Astrocyte (in vitro differentiated cells and primary cell): ENCODE measurements around the gene NDUFAB1.

ENCODE experiments used
- EZH2 ChIP-seq: IDR thresholded peaks from 2 replicates; pipeline ENCODE4 v1.6.1; 2012; ENCODE audit warnings: mild to moderate bottlenecking, low read length, inconsistent platforms; ENCODE audit not compliant: insufficient read depth
- TF ChIP-seq, protein P1 (sequence below): IDR thresholded peaks from 2 replicates; pipeline ENCODE4 v1.5.1; 2011; ENCODE audit warnings: low read depth, mild to moderate bottlenecking, inconsistent platforms, low read length, moderate library complexity; ENCODE audit not compliant: insufficient read depth

DNA sequence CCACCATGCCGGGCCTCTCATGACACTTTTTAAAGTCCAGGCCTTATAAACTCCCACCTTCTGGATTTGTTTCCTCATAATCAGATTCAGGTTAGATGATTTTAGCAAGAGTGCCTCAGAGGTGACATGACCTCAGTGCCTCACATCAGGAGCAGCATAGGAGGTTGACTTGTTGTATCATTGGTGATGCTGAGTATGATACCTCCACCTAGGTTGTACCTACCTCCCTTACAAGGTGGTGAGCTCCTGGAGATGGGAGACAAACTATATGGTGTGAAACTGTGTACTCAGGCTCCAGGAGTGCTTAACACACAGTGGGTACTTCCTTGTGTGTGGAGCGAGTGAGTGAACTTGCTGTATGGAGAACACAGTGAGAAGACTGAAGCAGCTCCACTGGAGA is 18.6 kb downstream of the NDUFAB1 start:
- no peak for TF ChIP-seq EZH2
- TF ChIP-seq, protein P1, sequence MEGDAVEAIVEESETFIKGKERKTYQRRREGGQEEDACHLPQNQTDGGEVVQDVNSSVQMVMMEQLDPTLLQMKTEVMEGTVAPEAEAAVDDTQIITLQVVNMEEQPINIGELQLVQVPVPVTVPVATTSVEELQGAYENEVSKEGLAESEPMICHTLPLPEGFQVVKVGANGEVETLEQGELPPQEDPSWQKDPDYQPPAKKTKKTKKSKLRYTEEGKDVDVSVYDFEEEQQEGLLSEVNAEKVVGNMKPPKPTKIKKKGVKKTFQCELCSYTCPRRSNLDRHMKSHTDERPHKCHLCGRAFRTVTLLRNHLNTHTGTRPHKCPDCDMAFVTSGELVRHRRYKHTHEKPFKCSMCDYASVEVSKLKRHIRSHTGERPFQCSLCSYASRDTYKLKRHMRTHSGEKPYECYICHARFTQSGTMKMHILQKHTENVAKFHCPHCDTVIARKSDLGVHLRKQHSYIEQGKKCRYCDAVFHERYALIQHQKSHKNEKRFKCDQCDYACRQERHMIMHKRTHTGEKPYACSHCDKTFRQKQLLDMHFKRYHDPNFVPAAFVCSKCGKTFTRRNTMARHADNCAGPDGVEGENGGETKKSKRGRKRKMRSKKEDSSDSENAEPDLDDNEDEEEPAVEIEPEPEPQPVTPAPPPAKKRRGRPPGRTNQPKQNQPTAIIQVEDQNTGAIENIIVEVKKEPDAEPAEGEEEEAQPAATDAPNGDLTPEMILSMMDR = no peak
